K562 (cell line): ENCODE data around the gene HEMK1. TPM values are rescaled to one million over a fixed set of nuclear protein-coding genes. Genes with fewer than 3 reads are reported as not detected.
A peak's percentile ranks its signal among the peaks of the same experiment; 100 is the strongest.

Experiments
- AFF1 ChIP-seq, 2 experiments: fragments of 450-650 bp; IDR thresholded peaks; 2 replicates each; pipeline ENCODE4 v1.6.1; 2018; ENCODE audit warnings: mild to moderate bottlenecking in 2 of 2, low read depth in 1 of 2; ENCODE audit not compliant: partially characterized antibody in 2 of 2
- DEAF1 ChIP-seq: fragments of 450-650 bp; formaldehyde crosslinking; IDR thresholded peaks from 2 replicates; pipeline ENCODE4 v1.4.0; 2020; ENCODE audit warnings: mild to moderate bottlenecking, moderate library complexity
- GABPA ChIP-seq: fragments of 200-800 bp; sonication (Bioruptor generic); conservative IDR thresholded peaks from 2 replicates; pipeline ENCODE4 v1.6.1; 2016; ENCODE audit warnings: low read depth, missing genetic modification characterization, missing compliant biosample characterization
- GTF2A2 ChIP-seq: IDR thresholded peaks from 2 replicates; pipeline ENCODE4 v1.6.1; 2016; ENCODE audit warnings: mild to moderate bottlenecking, missing genetic modification characterization, missing compliant biosample characterization
- HDAC1 ChIP-seq, 2 experiments: fragments of 450-650 bp; IDR thresholded peaks; 2 replicates each; pipeline ENCODE4 v1.6.1; 2016 to 2017; ENCODE audit warnings: inconsistent platforms in 1 of 2, mild to moderate bottlenecking in 1 of 2, moderate library complexity in 1 of 2
- HDAC8 ChIP-seq: fragments of 450-650 bp; IDR thresholded peaks from 2 replicates; pipeline ENCODE4 v1.6.1; 2016; ENCODE audit warnings: mild to moderate bottlenecking, missing genetic modification characterization, moderate library complexity, missing compliant biosample characterization
- ILF3 ChIP-seq: fragments of 450-650 bp; IDR thresholded peaks from 2 replicates; pipeline ENCODE4 v1.6.1; 2018; ENCODE audit warnings: antibody characterized with exemption, mild to moderate bottlenecking, moderate library complexity, borderline replicate concordance
- KAT7 ChIP-seq: sonication (generic); formaldehyde crosslinking; IDR thresholded peaks from 2 replicates; pipeline ENCODE4 v1.8.0; 2022; ENCODE audit warnings: missing genetic modification reagents, mild to moderate bottlenecking, borderline replicate concordance
- KDM1A ChIP-seq, 2 experiments: fragments of 450-650 bp; IDR thresholded peaks; 2 replicates each; pipeline ENCODE4 v1.6.1; 2016; ENCODE audit warnings: mild to moderate bottlenecking in 2 of 2
- KLF1 ChIP-seq: fragments of 450-650 bp; IDR thresholded peaks from 2 replicates; pipeline ENCODE4 v1.6.1; 2016; ENCODE audit warnings: missing genetic modification characterization, missing compliant biosample characterization
- MBD1 ChIP-seq: fragments of 250-450 bp; sonication (Bioruptor Pico); IDR thresholded peaks from 2 replicates; pipeline ENCODE4 v1.8.0; 2022; ENCODE audit warnings: inconsistent platforms
- NCOA6 ChIP-seq: fragments of 450-650 bp; IDR thresholded peaks from 2 replicates; pipeline ENCODE4 v1.6.1; 2017; ENCODE audit warnings: mild to moderate bottlenecking
- POLR2G ChIP-seq: fragments of 200-400 bp; formaldehyde crosslinking; IDR thresholded peaks from 2 replicates; pipeline ENCODE4 v1.6.1; 2017; ENCODE audit warnings: low read depth, mild to moderate bottlenecking, antibody characterized with exemption, low read length, moderate library complexity
- SAP30 ChIP-seq: fragments of 200-600 bp; sonication (generic); IDR thresholded peaks from 2 replicates; pipeline ENCODE4 v1.6.1; 2012; ENCODE audit warnings: borderline replicate concordance, low read depth, mild to moderate bottlenecking, moderate library complexity, low read length, control low read depth, inconsistent platforms; ENCODE audit not compliant: insufficient read depth, poor library complexity, severe bottlenecking
- TBL1XR1 ChIP-seq, 2 experiments: IDR thresholded peaks; 2 replicates each; pipeline ENCODE4 v1.6.1; 2012; ENCODE audit warnings: improper control_type of control experiment in 2 of 2, low read length in 2 of 2, mild to moderate bottlenecking in 1 of 2
- ZBTB26 ChIP-seq: fragments of 450-650 bp; formaldehyde crosslinking; IDR thresholded peaks from 2 replicates; pipeline ENCODE4 v1.4.0; 2022; ENCODE audit warnings: missing genetic modification characterization
- ZNF431 ChIP-seq: sonication (generic); formaldehyde crosslinking; IDR thresholded peaks from 2 replicates; pipeline ENCODE4 v1.8.0; 2022; ENCODE audit warnings: mild to moderate bottlenecking, missing genetic modification reagents
- ZNF589 ChIP-seq: fragments of 200-800 bp; sonication (Bioruptor generic); IDR thresholded peaks from 2 replicates; pipeline ENCODE4 v1.6.1; 2016; ENCODE audit warnings: low read depth, missing genetic modification characterization, missing compliant biosample characterization
- ZNF778 ChIP-seq: fragments of 450-650 bp; formaldehyde crosslinking; IDR thresholded peaks from 2 replicates; pipeline ENCODE4 v1.4.0; 2020; ENCODE audit warnings: mild to moderate bottlenecking, moderate library complexity
- polyA plus RNA-seq, 8 experiments: library from polyadenylated mRNA; depleted of rRNA in 4 of 8; stranded (reverse) in 5 of 8; unstranded in 3 of 8; fragments of >200 nt; fragmentation: Nextera tagmentation in 2 of 8; fragmentation: Illumina TruSeq in 1 of 8; extraction: Ambion mirVana in 2 of 8; extraction: Trizol in 1 of 8; gene quantifications; 2 replicates each; pipeline versions ENCODE4 v1.2.1 to v1.2.3, GENCODE V29; 2011 to 2014; ENCODE audit warnings: inconsistent platforms in 1 of 8, missing spikeins in 1 of 8
- total RNA-seq, 7 experiments: library from RNA; depleted of rRNA in 6 of 7; stranded (reverse); fragments of >200 nt in 6 of 7; fragmentation: Illumina TruSeq in 2 of 7; extraction: Trizol in 2 of 7; gene quantifications; 2 replicates each; pipeline versions ENCODE4 v1.2.1 to v1.2.3, GENCODE V29; 2011 to 2021; ENCODE audit warnings: low replicate concordance in 1 of 7

The HEMK1 gene
- total and polyA plus RNA-seq, 9 of the 15 experiments (the other 6 are each of a cell fraction or from before 2014, with no cell fraction given), result 2.0 to 16.8 (median 11.4) TPM

- TF ChIP-seq ZBTB26 (no peak), ZNF778 (no peak), NCOA6 (no peak), TBL1XR1 (IDR thresholded peaks at IDR 0.05; ENCODE audit: low read length in 2 of 2) (no peak), ZNF589 (CRISPR knock-in tag) (no peak), POLR2G (peak; percentile 69), HDAC8 (no peak), KAT7 (CRISPR knock-in tag) (0 out of 2 replicates have a peak, but pooled peaks have one; percentile 45), MBD1 (CRISPR knock-in tag) (no peak), KDM1A (IDR thresholded peaks at IDR 0.05) (no peak), KLF1 (tag) (no peak), ZNF431 (no peak), ILF3 (no peak), AFF1 (IDR thresholded peaks at IDR 0.05; ENCODE audit: low read depth in 1 of 2, partially characterized antibody in 2 of 2) (no peak), DEAF1 (no peak), HDAC1 (IDR thresholded peaks at IDR 0.05) (0 out of 4 replicates have a peak, but pooled peaks of 1 of the 2 experiments have one; percentile 53), GTF2A2 (tag) (no peak), GABPA (tag) (peak; percentile 78), SAP30 (peak; percentile 41)
These were observed 38.2 kb downstream of the HEMK1 start (continued) for GRCh38 chr3:50607271-50608091.
